Upper lobe of left lung (tissue), 6 donors: ENCODE measurements around the gene NME9. TPM values are rescaled to one million over a fixed set of nuclear protein-coding genes. Genes with fewer than 3 reads are reported as not detected.

ENCODE experiments used
- ATAC-seq, 2 donors: fragments of 200-7000 bp; cut with Tn5 transposase; one replicate each; pipeline ENCODE4 v1.9.1; 2022; ENCODE audit warnings: mild to moderate bottlenecking in 2 of 2, moderate library complexity in 2 of 2; ENCODE audit not compliant: low FRiP score in 2 of 2
- DNase-seq, 2 donors: peaks; one replicate each; pipeline ENCODE4 v3.0.0-alpha.2; 2019 to 2020
- H3K27ac ChIP-seq, 4 donors: fragments of 200-600 bp; sonication (generic); one replicate each; pipeline ENCODE4 v1.5.1; 2016 to 2019
- H3K27me3 ChIP-seq, 4 donors: fragments of 200-600 bp; sonication (generic); one replicate each; pipeline ENCODE4 v1.5.1; 2017 to 2019
- H3K36me3 ChIP-seq, 4 donors: fragments of 200-600 bp; sonication (generic); one replicate each; pipeline ENCODE4 v1.5.1; 2016 to 2019
- H3K4me1 ChIP-seq, 4 donors: fragments of 200-600 bp; sonication (generic); one replicate each; pipeline ENCODE4 v1.5.1; 2018 to 2019
- H3K4me3 ChIP-seq, 4 donors: fragments of 200-600 bp; sonication (generic); one replicate each; pipeline ENCODE4 v1.5.1; 2017 to 2019; ENCODE audit warnings: mild to moderate bottlenecking in 2 of 4, moderate library complexity in 1 of 4
- H3K9me3 ChIP-seq, 4 donors: fragments of 200-600 bp; sonication (generic); one replicate each; pipeline ENCODE4 v1.5.1; 2018 to 2019
- EP300 ChIP-seq, 4 donors: sonication (generic); formaldehyde crosslinking; IDR thresholded peaks; one replicate each; pipeline ENCODE4 v1.5.1; 2017; ENCODE audit warnings: antibody characterized with exemption in 4 of 4, control low read depth in 2 of 4
- POLR2A ChIP-seq, 4 donors: fragments of 450-650 bp; IDR thresholded peaks; one replicate each; pipeline ENCODE4 v1.5.1; 2016 to 2017; ENCODE audit warnings: antibody characterized with exemption in 4 of 4, mild to moderate bottlenecking in 2 of 4
- POLR2AphosphoS5 ChIP-seq, 2 donors: sonication (generic); formaldehyde crosslinking; IDR thresholded peaks; one replicate each; pipeline ENCODE4 v1.5.1; 2017; ENCODE audit warnings: antibody characterized with exemption in 2 of 2
- WGBS, 2 donors: methylation state at CpG; one replicate each; pipeline ENCODE4 v1.1.5; 2017 to 2018; 5-methylcytosine and 5-hydroxymethylcytosine counted together
- total RNA-seq, 6 donors: library from RNA; depleted of rRNA in 4 of 6; stranded (reverse); fragments of >200 nt in 4 of 6; gene quantifications; one replicate each; pipeline versions ENCODE4 v1.1.0 to v1.2.1, GENCODE V29; 2016 to 2021
- TF ChIP-seq, protein P1 (sequence below), 6 experiments: fragments of 450-650 bp in 4 of 6; fragments of 200-600 bp in 2 of 6; sonication (generic) in 2 of 6; IDR thresholded peaks; one replicate each; pipeline ENCODE4 v1.5.1; 2016 to 2019; ENCODE audit warnings: antibody characterized with exemption in 6 of 6
- donor health status: DM: no; HTN: no; CAD: no; lungs with moderate emphysema.
- donor health status: DM: no; HTN: yes; CAD: no; lungs with severe emphysema.

The NME9 gene
- total RNA-seq, 6 donors from 2014 or later = 0.46 to 16.5 (median 3.3) TPM

GRCh38 chr3:138297876-138298275, 31.8 kb downstream of the NME9 start:
- no peaks in the 10 kb centered on the region for H3K27me3 ChIP-seq
- no peak for TF ChIP-seq POLR2AphosphoS5 (IDR thresholded peaks at IDR 0.05)
- TF ChIP-seq POLR2A (IDR thresholded peaks at IDR 0.05) = no peak
- TF ChIP-seq EP300 (IDR thresholded peaks at IDR 0.05) = no peak
- TF ChIP-seq, protein P1, sequence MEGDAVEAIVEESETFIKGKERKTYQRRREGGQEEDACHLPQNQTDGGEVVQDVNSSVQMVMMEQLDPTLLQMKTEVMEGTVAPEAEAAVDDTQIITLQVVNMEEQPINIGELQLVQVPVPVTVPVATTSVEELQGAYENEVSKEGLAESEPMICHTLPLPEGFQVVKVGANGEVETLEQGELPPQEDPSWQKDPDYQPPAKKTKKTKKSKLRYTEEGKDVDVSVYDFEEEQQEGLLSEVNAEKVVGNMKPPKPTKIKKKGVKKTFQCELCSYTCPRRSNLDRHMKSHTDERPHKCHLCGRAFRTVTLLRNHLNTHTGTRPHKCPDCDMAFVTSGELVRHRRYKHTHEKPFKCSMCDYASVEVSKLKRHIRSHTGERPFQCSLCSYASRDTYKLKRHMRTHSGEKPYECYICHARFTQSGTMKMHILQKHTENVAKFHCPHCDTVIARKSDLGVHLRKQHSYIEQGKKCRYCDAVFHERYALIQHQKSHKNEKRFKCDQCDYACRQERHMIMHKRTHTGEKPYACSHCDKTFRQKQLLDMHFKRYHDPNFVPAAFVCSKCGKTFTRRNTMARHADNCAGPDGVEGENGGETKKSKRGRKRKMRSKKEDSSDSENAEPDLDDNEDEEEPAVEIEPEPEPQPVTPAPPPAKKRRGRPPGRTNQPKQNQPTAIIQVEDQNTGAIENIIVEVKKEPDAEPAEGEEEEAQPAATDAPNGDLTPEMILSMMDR (IDR thresholded peaks at IDR 0.05) = no peak
- no peak for DNase-seq
- H3K9me3 ChIP-seq = no peaks in the 10 kb centered on the region
- H3K4me3 ChIP-seq = no peak overlapping the region
- WGBS, 2 donors = 95 to 97% methylated on average over 1 of the region's 1 CpG
- no peak for ATAC-seq
- no peaks in the 10 kb centered on the region for H3K4me1 ChIP-seq
- H3K27ac ChIP-seq = no peak overlapping the region
- H3K36me3 ChIP-seq = peaks cover 0 to 59% (median 32%) of the 10 kb centered on the region in 4 donors

DNA sequence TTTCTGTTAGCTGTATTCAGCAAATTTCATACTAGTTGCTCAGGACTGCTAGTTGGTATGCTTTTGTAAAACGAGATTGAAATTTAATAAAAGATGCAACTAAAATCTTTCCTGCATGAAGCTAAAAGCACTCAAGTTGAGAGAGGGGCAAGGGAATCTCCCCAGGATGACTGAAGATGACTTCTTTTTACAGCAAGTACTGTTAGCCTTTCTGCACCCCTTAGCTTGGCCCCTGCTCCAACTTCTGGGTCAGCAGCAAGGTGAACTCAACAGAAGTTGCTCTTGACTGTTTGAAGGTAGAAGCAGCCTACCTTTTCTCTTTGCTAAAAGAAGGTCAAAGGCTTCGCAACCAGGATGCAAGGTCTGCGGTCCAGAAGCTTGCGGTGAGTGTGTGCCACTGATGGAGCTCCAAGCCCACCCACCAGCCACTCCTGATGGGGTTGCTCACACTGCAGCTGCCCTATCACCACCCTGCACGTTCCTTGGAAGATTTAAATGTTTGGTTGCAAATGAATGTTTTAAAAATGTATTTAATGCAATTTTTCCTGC, 32.5 kb downstream of the NME9 start:
- Histone ChIP-seq H3K4me3 (no peak overlapping the region), H3K9me3 (no peaks in the 10 kb centered on the region), H3K27me3 (no peaks in the 10 kb centered on the region), H3K36me3 (peaks cover 0 to 66% (median 36%) of the 10 kb centered on the region in 4 donors), H3K4me1 (no peaks in the 10 kb centered on the region), H3K27ac (no peak overlapping the region)
- ATAC-seq = no peak
- WGBS, 2 donors = 82 to 88% methylated on average over 5 of the region's 5 CpGs
- no peak for TF ChIP-seq POLR2A (IDR thresholded peaks at IDR 0.05)
- TF ChIP-seq, protein P1 (IDR thresholded peaks at IDR 0.05) = no peak
- no peak for TF ChIP-seq EP300 (IDR thresholded peaks at IDR 0.05)
- no peak for TF ChIP-seq POLR2AphosphoS5 (IDR thresholded peaks at IDR 0.05)
- DNase-seq = no peak

GRCh38 chr3:138296639-138297038, 33.0 kb downstream of the NME9 start:
- H3K9me3 ChIP-seq = no peaks in the 10 kb centered on the region
- no peak overlapping the region for H3K27ac ChIP-seq
- WGBS, 2 donors = 82 to 96% methylated on average over 1 of the region's 1 CpG
- no peaks in the 10 kb centered on the region for H3K4me1 ChIP-seq
- H3K36me3 ChIP-seq = peaks cover 0 to 71% (median 41%) of the 10 kb centered on the region in 4 donors
- no peaks in the 10 kb centered on the region for H3K27me3 ChIP-seq
- ATAC-seq = no peak
- DNase-seq = no peak
- TF ChIP-seq POLR2AphosphoS5 (IDR thresholded peaks at IDR 0.05) (no peak), EP300 (IDR thresholded peaks at IDR 0.05) (no peak), POLR2A (IDR thresholded peaks at IDR 0.05) (no peak)
- TF ChIP-seq, protein P1 (IDR thresholded peaks at IDR 0.05) = no peak
- no peak overlapping the region for H3K4me3 ChIP-seq

GRCh38 chr3:138289701-138290100, 40.0 kb downstream of the NME9 start:
- H3K36me3 ChIP-seq = peaks cover 11 to 100% (median 60%) of the 10 kb centered on the region in 4 donors
- TF ChIP-seq EP300 (IDR thresholded peaks at IDR 0.05) = no peak
- TF ChIP-seq POLR2A (IDR thresholded peaks at IDR 0.05) = no peak
- TF ChIP-seq, protein P1 (IDR thresholded peaks at IDR 0.05) = no peak
- no peak for TF ChIP-seq POLR2AphosphoS5 (IDR thresholded peaks at IDR 0.05)
- DNase-seq (no peak), ATAC-seq (no peak)
- 94 to 96% methylated on average over 3 of the region's 3 CpGs for WGBS, 2 donors
- no peak overlapping the region for H3K4me3 ChIP-seq
- H3K27me3 ChIP-seq = no peaks in the 10 kb centered on the region
- H3K4me1 ChIP-seq = no peaks in the 10 kb centered on the region
- H3K9me3 ChIP-seq = no peaks in the 10 kb centered on the region
- H3K27ac ChIP-seq = no peak overlapping the region

- TF ChIP-seq, protein P1 (IDR thresholded peaks at IDR 0.05) = no peak
- TF ChIP-seq POLR2AphosphoS5 (IDR thresholded peaks at IDR 0.05) (no peak), EP300 (IDR thresholded peaks at IDR 0.05) (no peak), POLR2A (IDR thresholded peaks at IDR 0.05) (no peak)
- no peak overlapping the region for H3K27ac ChIP-seq
- no peaks in the 10 kb centered on the region for H3K4me1 ChIP-seq
- ATAC-seq (no peak), DNase-seq (no peak)
- H3K27me3 ChIP-seq = no peaks in the 10 kb centered on the region
- H3K36me3 ChIP-seq = peaks cover 11 to 100% (median 64%) of the 10 kb centered on the region in 4 donors
- no peak overlapping the region for H3K4me3 ChIP-seq
- no peaks in the 10 kb centered on the region for H3K9me3 ChIP-seq
- 88 to 91% methylated on average over 2 of the region's 2 CpGs for WGBS, 2 donors
These were observed 40.4 kb downstream of the NME9 start for GRCh38 chr3:138289260-138289659.
